NCI-H1105 treated with DMSO at 0.1 percent for 48 hours (cell line): ENCODE data around the gene NALCN.

ENCODE experiments used
- DNase-seq: peaks from one replicate; lab custom pipeline; 2025; lab: John Stamatoyannopoulos, UW

The NALCN gene

GRCh38 chr13:101205408-101205807, 210.9 kb downstream of the NALCN start:
- no peak for DNase-seq

- DNase-seq, result no peak
Observed at GRCh38 chr13:101204270-101205020, 211.9 kb downstream of the NALCN start.

GRCh38 chr13:101202590-101202989, 213.7 kb downstream of the NALCN start:
- no peak for DNase-seq

- no peak for DNase-seq
Observed at GRCh38 chr13:101190976-101191375, 225.3 kb downstream of the NALCN start.

GRCh38 chr13:101190337-101190736, 226.0 kb downstream of the NALCN start:
- DNase-seq, result no peak

GRCh38 chr13:101185606-101186005, 230.7 kb downstream of the NALCN start:
- no peak for DNase-seq

GRCh38 chr13:101181076-101181685, 235.1 kb downstream of the NALCN start:
- DNase-seq, result no peak

GRCh38 chr13:101179021-101179420, 237.3 kb downstream of the NALCN start:
- DNase-seq, result no peak

GRCh38 chr13:101178406-101178805, 237.9 kb downstream of the NALCN start:
- DNase-seq, result no peak

GRCh38 chr13:101170306-101170705, 246.0 kb downstream of the NALCN start:
- DNase-seq, result no peak

GRCh38 chr13:101157261-101157660, 259.0 kb downstream of the NALCN start:
- DNase-seq, result no peak

- DNase-seq, result no peak
Observed at GRCh38 chr13:101155920-101156319, 260.4 kb downstream of the NALCN start.

GRCh38 chr13:101152184-101152583, 264.1 kb downstream of the NALCN start:
- DNase-seq, result peak; percentile 68

GRCh38 chr13:101150998-101151397, 265.3 kb downstream of the NALCN start:
- no peak for DNase-seq

- no peak for DNase-seq
Observed at GRCh38 chr13:101149735-101150384, 266.4 kb downstream of the NALCN start.

GRCh38 chr13:101146101-101146898, 270.0 kb downstream of the NALCN start:
- no peak for DNase-seq

GRCh38 chr13:101144808-101145419, 271.4 kb downstream of the NALCN start:
- DNase-seq, result peak; percentile 35

- no peak for DNase-seq
Observed at GRCh38 chr13:101140936-101141335, 275.4 kb downstream of the NALCN start.

GRCh38 chr13:101140087-101140770, 276.1 kb downstream of the NALCN start:
- DNase-seq, result no peak

GRCh38 chr13:101139081-101139480, 277.2 kb downstream of the NALCN start:
- peak; percentile 16 for DNase-seq

GRCh38 chr13:101127741-101128353, 288.5 kb downstream of the NALCN start:
- peak; percentile 40 for DNase-seq
